ENCODE measurements around the gene BEX5.
A peak's percentile ranks its signal among the peaks of the same experiment; 100 is the strongest.
"Not testable (repeated sequence)": the region's sequence is repeated elsewhere in the genome, so short reads cannot be mapped to it uniquely, and the experiment has no call there.

Gene BEX5

GRCh38 chrX:102155806-102156179, at the start of gene BEX5:
Gene BEX5, minus strand, starts transcription at chrX:102155977. Its CDS starts 1,712 bp downstream, at chrX:102154265.
- peak; percentile 37 for DNase-seq

- DNase-seq = no peak
Observed at GRCh38 chrX:102185967-102186720, 30.4 kb upstream of the BEX5 start.

GRCh38 chrX:102154900-102155805, 624 bp downstream of the BEX5 start:
- no peak for DNase-seq

- DNase-seq = no peak
Observed at GRCh38 chrX:102154218-102154860, 1.4 kb downstream of the BEX5 start.

GRCh38 chrX:102142274-102142673, 13.5 kb downstream of the BEX5 start, which contains the start of gene TCEAL6:
Gene TCEAL6, minus strand, starts transcription at chrX:102142481.
- DNase-seq = not testable (repeated sequence)

GRCh38 chrX:102141631-102142030, 14.1 kb downstream of the BEX5 start:
- DNase-seq = not testable (repeated sequence)

- DNase-seq = not testable (repeated sequence)
Observed at GRCh38 chrX:102140876-102141275, 14.9 kb downstream of the BEX5 start.

GRCh38 chrX:102138064-102138463, 17.7 kb downstream of the BEX5 start:
- DNase-seq = no peak

- DNase-seq = no peak
Observed at GRCh38 chrX:102129473-102129872, 26.3 kb downstream of the BEX5 start.

- no peak for DNase-seq
Observed at GRCh38 chrX:102126863-102127262, 28.9 kb downstream of the BEX5 start.

- DNase-seq = not testable (repeated sequence)
Observed at GRCh38 chrX:102126080-102126818, 29.5 kb downstream of the BEX5 start.

GRCh38 chrX:102125436-102125835, 30.3 kb downstream of the BEX5 start, which contains the start of gene TCEAL2:
Gene TCEAL2, plus strand, starts transcription at chrX:102125679. Its CDS starts 1,152 bp downstream, at chrX:102126831.
- not testable (repeated sequence) for DNase-seq

- DNase-seq = not testable (repeated sequence)
Observed at GRCh38 chrX:102125014-102125413, 30.8 kb downstream of the BEX5 start.

GRCh38 chrX:102115748-102116147, 40.0 kb downstream of the BEX5 start:
- DNase-seq = no peak

- DNase-seq = no peak
Observed at GRCh38 chrX:102113367-102113766, 42.4 kb downstream of the BEX5 start.
